BLaER1 (cell line): ENCODE results near the gene ZNF101.
"Not testable (repeated sequence)": the region's sequence is repeated elsewhere in the genome, so short reads cannot be mapped to it uniquely, and the experiment has no call there.

Experiments used
- H3K27ac ChIP-seq: shearing (Covaris generic); formaldehyde crosslinking; 2 replicates; pipeline ENCODE4 v1.8.1; 2022
- H3K27me3 ChIP-seq: shearing (Covaris generic); formaldehyde crosslinking; 2 replicates; pipeline ENCODE4 v1.8.1; 2022
- H3K36me3 ChIP-seq: shearing (Covaris generic); formaldehyde crosslinking; 2 replicates; pipeline ENCODE4 v1.8.1; 2022
- H3K4me1 ChIP-seq: shearing (Covaris generic); formaldehyde crosslinking; 2 replicates; pipeline ENCODE4 v1.8.1; 2022
- H3K4me2 ChIP-seq: shearing (Covaris generic); formaldehyde crosslinking; 2 replicates; pipeline ENCODE4 v1.8.1; 2022
- H3K4me3 ChIP-seq: shearing (Covaris generic); formaldehyde crosslinking; 2 replicates; pipeline ENCODE4 v1.8.1; 2022
- H3K9ac ChIP-seq: shearing (Covaris generic); formaldehyde crosslinking; 2 replicates; pipeline ENCODE4 v1.8.1; 2022
- H3K9me3 ChIP-seq: shearing (Covaris generic); formaldehyde crosslinking; 2 replicates; pipeline ENCODE4 v1.8.1; 2022
- H4K20me1 ChIP-seq: shearing (Covaris generic); formaldehyde crosslinking; 2 replicates; pipeline ENCODE4 v1.8.1; 2022
- Cebpa-rat ChIP-seq: shearing (Covaris generic); IDR thresholded peaks from 2 replicates; pipeline ENCODE4 v1.8.1; 2022

The ZNF101 gene

DNA sequence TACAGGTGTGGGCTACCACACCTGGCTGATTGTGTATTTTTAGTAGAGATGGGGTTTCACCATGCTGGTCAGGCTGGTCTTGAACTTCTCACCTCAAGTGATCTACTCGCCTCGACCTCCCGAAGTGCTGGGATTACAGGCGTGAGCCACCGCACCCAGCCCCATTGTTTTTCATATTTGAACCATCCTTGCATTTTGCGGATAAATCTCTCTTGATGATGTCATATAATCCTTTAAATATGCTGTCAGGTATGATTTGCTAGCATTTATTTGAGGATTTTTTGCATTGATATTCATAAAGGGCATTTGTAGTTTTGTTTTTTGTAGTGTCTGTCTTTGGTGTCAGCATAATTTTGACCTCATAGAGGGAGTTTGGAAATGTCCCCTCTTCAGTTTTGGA lies 5.7 kb downstream of the ZNF101 start:
- Histone ChIP-seq H3K4me1 (peaks cover 14% of the 10 kb centered on the region), H3K9me3 (peaks cover 91% of the 10 kb centered on the region), H3K27me3 (no peaks in the 10 kb centered on the region), H3K4me3 (no peak overlapping the region), H3K9ac (no peak overlapping the region), H4K20me1 (no peaks in the 10 kb centered on the region), H3K4me2 (no peak overlapping the region), H3K27ac (no peak overlapping the region), H3K36me3 (peaks cover 83% of the 10 kb centered on the region)
- no peak for TF ChIP-seq Cebpa-rat

- H3K36me3 ChIP-seq: peaks cover 99% of the 10 kb centered on the region
- peak overlapping the region; percentile 31; the same call in 1 of the 2 replicates for H3K4me3 ChIP-seq
- H3K9me3 ChIP-seq: peaks cover 100% of the 10 kb centered on the region
- no peak overlapping the region for H3K27ac ChIP-seq
- H3K4me2 ChIP-seq: no peak overlapping the region
- no peaks in the 10 kb centered on the region for H4K20me1 ChIP-seq
- H3K27me3 ChIP-seq: no peaks in the 10 kb centered on the region
- TF ChIP-seq Cebpa-rat: no peak
- H3K4me1 ChIP-seq: no peaks in the 10 kb centered on the region
- H3K9ac ChIP-seq: no peak overlapping the region
Observed at GRCh38 chr19:19677579-19677978, 8.9 kb downstream of the ZNF101 start.

DNA sequence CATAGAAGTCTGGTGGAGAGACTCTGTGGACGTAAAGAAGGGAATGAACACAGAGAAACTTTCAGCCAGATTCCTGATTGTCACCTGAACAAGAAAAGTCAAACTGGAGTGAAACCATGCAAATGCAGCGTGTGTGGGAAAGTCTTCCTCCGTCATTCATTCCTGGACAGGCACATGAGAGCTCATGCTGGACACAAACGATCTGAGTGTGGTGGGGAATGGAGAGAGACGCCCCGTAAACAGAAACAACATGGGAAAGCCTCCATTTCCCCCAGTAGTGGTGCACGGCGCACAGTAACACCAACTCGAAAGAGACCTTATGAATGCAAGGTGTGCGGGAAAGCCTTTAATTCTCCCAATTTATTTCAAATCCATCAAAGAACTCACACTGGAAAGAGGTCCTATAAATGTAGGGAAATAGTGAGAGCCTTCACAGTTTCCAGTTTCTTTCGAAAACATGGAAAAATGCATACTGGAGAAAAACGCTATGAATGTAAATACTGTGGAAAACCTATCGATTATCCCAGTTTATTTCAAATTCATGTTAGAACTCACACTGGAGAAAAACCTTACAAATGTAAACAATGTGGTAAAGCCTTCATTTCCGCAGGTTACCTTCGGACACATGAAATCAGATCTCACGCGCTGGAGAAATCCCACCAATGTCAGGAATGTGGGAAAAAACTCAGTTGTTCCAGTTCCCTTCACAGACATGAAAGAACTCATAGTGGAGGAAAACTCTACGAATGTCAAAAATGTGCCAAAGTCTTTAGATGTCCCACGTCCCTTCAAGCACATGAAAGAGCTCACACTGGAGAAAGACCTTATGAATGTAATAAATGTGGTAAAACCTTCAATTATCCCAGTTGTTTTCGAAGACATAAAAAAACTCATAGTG lies 10.8 kb downstream of the ZNF101 start:
- Histone ChIP-seq H3K27ac (no peak overlapping the region), H3K4me1 (no peaks in the 10 kb centered on the region), H3K4me3 (no peak overlapping the region; the same call in 1 of the 2 replicates), H3K9me3 (peaks cover 100% of the 10 kb centered on the region), H3K27me3 (no peaks in the 10 kb centered on the region), H3K4me2 (no peak overlapping the region), H3K9ac (no peak overlapping the region), H3K36me3 (peaks cover 99% of the 10 kb centered on the region), H4K20me1 (no peaks in the 10 kb centered on the region)
- TF ChIP-seq Cebpa-rat: no peak

- H3K4me2 ChIP-seq, H3K27ac ChIP-seq, H3K27me3 ChIP-seq, H3K4me1 ChIP-seq, H3K9ac ChIP-seq, H4K20me1 ChIP-seq, H3K4me3 ChIP-seq: not testable (repeated sequence)
- Histone ChIP-seq H3K9me3 (peaks cover 72% of the 10 kb centered on the region), H3K36me3 (peaks cover 63% of the 10 kb centered on the region)
Observed at GRCh38 chr19:19686119-19686518, 17.5 kb downstream of the ZNF101 start.

GRCh38 chr19:19686580-19686979 lies 17.9 kb downstream of the ZNF101 start:
- Histone ChIP-seq H3K9me3 (peaks cover 72% of the 10 kb centered on the region), H3K4me1 (no peaks in the 10 kb centered on the region), H3K36me3 (peaks cover 60% of the 10 kb centered on the region)

GRCh38 chr19:19687090-19687489 lies 18.5 kb downstream of the ZNF101 start:
- H4K20me1 ChIP-seq: no peaks in the 10 kb centered on the region
- H3K36me3 ChIP-seq: peaks cover 58% of the 10 kb centered on the region
- no peaks in the 10 kb centered on the region for H3K4me1 ChIP-seq
- no peak overlapping the region for H3K27ac ChIP-seq
- peaks cover 72% of the 10 kb centered on the region for H3K9me3 ChIP-seq
- no peak overlapping the region for H3K4me3 ChIP-seq
- H3K4me2 ChIP-seq: no peak overlapping the region
- H3K9ac ChIP-seq: no peak overlapping the region
- TF ChIP-seq Cebpa-rat: no peak
- H3K27me3 ChIP-seq: no peaks in the 10 kb centered on the region

More at GRCh38 chr19:19686580-19686979, 17.9 kb downstream of the ZNF101 start:
- no peak overlapping the region for H3K9ac ChIP-seq
- H3K27ac ChIP-seq: no peak overlapping the region
- no peak for TF ChIP-seq Cebpa-rat
- no peaks in the 10 kb centered on the region for H3K27me3 ChIP-seq
- H4K20me1 ChIP-seq: no peaks in the 10 kb centered on the region
- no peak overlapping the region for H3K4me2 ChIP-seq
- H3K4me3 ChIP-seq: no peak overlapping the region

DNA sequence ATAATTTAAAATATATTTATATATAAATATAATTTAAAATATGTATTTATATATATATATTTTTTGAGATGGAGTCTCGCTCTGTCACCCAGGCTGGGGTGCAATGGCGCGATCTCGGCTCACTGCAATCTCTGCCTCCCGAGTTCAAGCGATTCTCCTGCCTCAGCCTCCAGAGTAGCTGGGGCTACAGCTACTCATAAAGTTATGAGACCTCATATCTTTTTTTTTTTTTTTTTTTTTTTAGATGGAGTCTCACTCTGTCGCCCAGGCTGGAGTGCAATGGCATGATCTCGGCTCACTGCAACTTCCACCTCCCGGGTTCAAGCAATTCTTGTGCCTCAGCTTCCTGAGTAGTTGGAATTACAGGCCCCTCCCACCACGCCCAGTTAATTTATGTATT lies 20.4 kb downstream of the ZNF101 start:
- H3K9ac ChIP-seq, H4K20me1 ChIP-seq, H3K4me2 ChIP-seq, H3K27me3 ChIP-seq, H3K27ac ChIP-seq, H3K4me1 ChIP-seq, H3K4me3 ChIP-seq: not testable (repeated sequence)
- H3K9me3 ChIP-seq: peaks cover 52% of the 10 kb centered on the region
- H3K36me3 ChIP-seq: peaks cover 39% of the 10 kb centered on the region

DNA sequence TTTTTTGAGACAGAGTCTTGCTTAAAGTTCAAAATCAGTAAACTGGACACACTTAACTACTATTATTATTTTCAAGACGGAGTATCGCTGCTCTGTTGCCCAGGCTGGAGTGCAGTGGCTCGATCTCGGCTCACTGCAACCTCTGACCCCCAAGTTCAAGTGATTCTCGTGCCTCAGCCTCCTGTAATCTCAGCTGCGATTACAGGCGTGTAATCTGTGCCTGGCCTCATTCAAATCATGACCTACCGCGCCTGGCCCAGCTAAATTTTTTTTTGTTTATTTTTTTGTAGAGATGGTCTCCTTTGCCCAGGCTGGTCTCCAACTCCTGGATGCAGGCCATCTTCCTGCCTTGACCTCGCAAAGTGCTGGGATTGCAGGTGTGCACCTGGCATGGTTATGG lies 23.0 kb downstream of the ZNF101 start:
- Histone ChIP-seq H3K9ac (no peak overlapping the region), H4K20me1 (no peaks in the 10 kb centered on the region), H3K36me3 (peaks cover 16% of the 10 kb centered on the region; the same call in 1 of the 2 replicates), H3K27ac (no peak overlapping the region), H3K27me3 (no peaks in the 10 kb centered on the region), H3K4me2 (no peak overlapping the region), H3K9me3 (peaks cover 33% of the 10 kb centered on the region), H3K4me3 (no peak overlapping the region), H3K4me1 (no peaks in the 10 kb centered on the region)
- no peak for TF ChIP-seq Cebpa-rat

DNA sequence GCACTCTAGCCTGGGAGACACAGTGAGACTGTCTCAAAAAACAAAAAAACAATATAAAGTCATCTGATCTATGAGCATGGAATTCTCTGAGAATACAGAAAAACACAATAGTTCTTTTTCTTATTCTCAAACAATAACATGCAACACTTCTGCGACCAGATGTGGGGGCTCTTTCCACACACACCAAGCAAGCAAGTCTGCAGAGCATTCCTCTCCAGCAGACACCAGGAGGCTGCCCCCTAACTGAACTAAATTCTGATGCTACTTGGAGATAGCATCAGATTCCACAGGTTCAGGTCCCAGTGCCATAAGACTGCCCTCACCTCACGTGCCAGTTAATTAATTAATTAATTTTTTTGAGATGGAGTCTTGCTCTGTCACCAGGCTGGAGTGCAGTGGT lies 27.7 kb downstream of the ZNF101 start:
- H3K36me3 ChIP-seq: peaks cover 12% of the 10 kb centered on the region; the same call in 1 of the 2 replicates
- no peak for TF ChIP-seq Cebpa-rat
- H4K20me1 ChIP-seq: no peaks in the 10 kb centered on the region
- H3K9me3 ChIP-seq: peaks cover 27% of the 10 kb centered on the region
- no peak overlapping the region for H3K4me3 ChIP-seq
- H3K27ac ChIP-seq: no peak overlapping the region
- no peaks in the 10 kb centered on the region for H3K27me3 ChIP-seq
- no peaks in the 10 kb centered on the region for H3K4me1 ChIP-seq
- H3K4me2 ChIP-seq: no peak overlapping the region
- H3K9ac ChIP-seq: no peak overlapping the region

DNA sequence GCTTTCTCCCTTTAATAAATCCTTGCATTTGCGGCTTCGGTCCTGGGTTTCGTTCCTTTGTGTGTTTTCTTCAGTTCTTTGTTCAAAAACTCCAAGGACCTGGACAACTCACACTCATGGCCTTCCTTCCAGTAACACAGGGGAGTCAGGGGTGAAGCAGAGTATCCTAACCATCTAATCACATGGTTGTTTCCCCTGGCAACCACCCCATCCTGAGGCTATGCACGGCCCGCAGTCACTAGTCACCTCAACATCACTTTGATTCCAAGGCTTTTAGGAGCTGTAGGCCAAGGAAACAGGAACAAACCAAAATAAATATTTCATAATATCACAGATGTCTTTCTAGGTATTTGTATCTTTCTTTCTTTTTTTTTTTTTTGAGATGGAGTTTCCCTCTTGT lies 28.9 kb downstream of the ZNF101 start:
- Histone ChIP-seq H3K27ac (no peak overlapping the region), H3K4me2 (no peak overlapping the region), H3K9ac (no peak overlapping the region), H3K4me1 (no peaks in the 10 kb centered on the region), H4K20me1 (no peaks in the 10 kb centered on the region), H3K27me3 (no peaks in the 10 kb centered on the region), H3K4me3 (no peak overlapping the region), H3K36me3 (peaks cover 18% of the 10 kb centered on the region; the same call in 1 of the 2 replicates), H3K9me3 (peaks cover 32% of the 10 kb centered on the region)
- TF ChIP-seq Cebpa-rat: no peak

DNA sequence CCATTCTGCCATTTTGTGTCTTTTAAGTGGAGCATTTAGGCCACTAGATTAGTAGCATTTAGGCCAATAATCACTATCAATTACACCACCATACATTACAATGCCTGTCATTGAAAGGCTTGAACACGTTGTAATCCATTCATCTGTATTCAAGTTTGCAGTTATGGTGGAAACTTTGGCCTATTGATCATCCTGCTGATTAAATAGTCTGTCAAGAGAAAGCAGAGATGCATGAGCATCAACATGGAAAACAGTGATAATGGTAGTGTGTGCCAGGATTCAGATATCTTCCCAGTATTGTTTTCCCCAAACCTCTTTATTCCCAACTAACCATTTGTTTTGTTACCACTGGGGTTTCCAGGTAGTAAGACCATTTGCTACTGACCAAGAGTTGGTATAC lies 31.9 kb downstream of the ZNF101 start:
- H4K20me1 ChIP-seq, H3K4me2 ChIP-seq, H3K4me1 ChIP-seq, H3K9ac ChIP-seq, H3K4me3 ChIP-seq, H3K27me3 ChIP-seq, H3K27ac ChIP-seq: not testable (repeated sequence)
- peaks cover 44% of the 10 kb centered on the region for H3K36me3 ChIP-seq
- peaks cover 57% of the 10 kb centered on the region for H3K9me3 ChIP-seq
